Endothelial cell of umbilical vein (primary cell): ENCODE results near the gene IKZF1. TPM values are rescaled to one million over a fixed set of nuclear protein-coding genes. Genes with fewer than 3 reads are reported as not detected.

Experiments used
- BruUV-seq: library from RNA; stranded (reverse); fragments of 400-500 nt; replicated peaks from 2 replicates; lab custom pipeline; 2021; lab: Mats Ljungman, UMichigan
- CTCF ChIA-PET: fragments of 300-600, 350-600 bp; sonication (Branson Sonifier 250); formaldehyde crosslinking; loops from one replicate; lab custom pipeline; 2021; ENCODE audit warnings: antibody characterized with exemption, inconsistent platforms; lab: Charles Lee
- POLR2A ChIA-PET: fragments of 300-600, 350-600 bp; sonication (Branson Sonifier 250); formaldehyde crosslinking; loops from one replicate; lab custom pipeline; 2021; ENCODE audit warnings: antibody characterized with exemption, inconsistent platforms; lab: Charles Lee
- DNase-seq: peaks from one replicate; pipeline ENCODE4 v3.0.0-alpha.2; 2011; ENCODE audit warnings: low read depth, low spot score
- FAIRE-seq: peaks from 2 replicates; lab custom pipeline; 2011; peaks lifted over from hg19 to GRCh38; lab: Jason Lieb, UNC
- H2AFZ ChIP-seq: 2 replicates; pipeline ENCODE4 v1.6.0; 2012; ENCODE audit warnings: low read depth, low read length, control low read depth, inconsistent platforms
- H3K27ac ChIP-seq: 2 replicates; pipeline ENCODE4 v1.5.1; 2011; ENCODE audit warnings: low read depth, mild to moderate bottlenecking, control low read depth, low read length, moderate library complexity; ENCODE audit not compliant: insufficient read depth
- H3K27me3 ChIP-seq, 2 experiments: 2 replicates each; pipeline versions ENCODE4 v1.6.0 to v1.6.1; 2011; ENCODE audit warnings: low read length in 2 of 2, mixed read lengths in 1 of 2; ENCODE audit not compliant: control insufficient read depth in 2 of 2, insufficient read depth in 2 of 2
- H3K36me3 ChIP-seq, 2 experiments: 2 replicates in 1 of 2; 3 replicates in 1 of 2; pipeline ENCODE4 v1.5.1; 2011; ENCODE audit warnings: low read length in 2 of 2, mild to moderate bottlenecking in 1 of 2, moderate library complexity in 1 of 2; ENCODE audit not compliant: control insufficient read depth in 2 of 2, insufficient read depth in 2 of 2; ENCODE audit errors: extremely low read depth in 1 of 2
- H3K4me1 ChIP-seq: 3 replicates; pipeline ENCODE4 v1.5.1; 2011; ENCODE audit warnings: mild to moderate bottlenecking, low read length; ENCODE audit not compliant: control insufficient read depth, insufficient read depth; ENCODE audit errors: extremely low read depth
- H3K4me2 ChIP-seq: 2 replicates; pipeline ENCODE4 v1.6.1; 2011; ENCODE audit warnings: low read length, control low read depth, mixed read lengths; ENCODE audit not compliant: insufficient read depth
- H3K4me3 ChIP-seq, 3 experiments: fragments of 200-600 bp in 1 of 3; sonication (generic), shearing (Covaris generic) in 1 of 3; replicated peaks in 1 of 3; 2 replicates each; pipeline ENCODE4 v1.5.1; 2011 to 2016; ENCODE audit warnings: control low read depth in 3 of 3, low read length in 3 of 3, mild to moderate bottlenecking in 2 of 3, inconsistent platforms in 1 of 3, low read depth in 1 of 3, moderate library complexity in 1 of 3; ENCODE audit not compliant: insufficient read depth in 1 of 3
- H3K79me2 ChIP-seq: 2 replicates; pipeline ENCODE4 v1.6.0; 2012; ENCODE audit warnings: low read length, inconsistent platforms; ENCODE audit not compliant: control insufficient read depth, insufficient read depth
- H3K9ac ChIP-seq: replicated peaks from 2 replicates; pipeline ENCODE3; 2011; ENCODE audit warnings: low read length, control low read depth; ENCODE audit not compliant: insufficient read depth; ENCODE audit errors: extremely low read depth
- H3K9me1 ChIP-seq: replicated peaks from 3 replicates; pipeline ENCODE4 v1.6.0; 2011; ENCODE audit warnings: mild to moderate bottlenecking, low read length; ENCODE audit not compliant: control insufficient read depth, insufficient read depth; ENCODE audit errors: extremely low read depth
- H3K9me3 ChIP-seq: replicated peaks from 2 replicates; pipeline ENCODE4 v1.5.1; 2012; ENCODE audit warnings: low read length, inconsistent platforms; ENCODE audit not compliant: control insufficient read depth, insufficient read depth
- H4K20me1 ChIP-seq: replicated peaks from 2 replicates; pipeline ENCODE3; 2011; ENCODE audit warnings: mild to moderate bottlenecking, low read length; ENCODE audit not compliant: control insufficient read depth, insufficient read depth; ENCODE audit errors: extremely low read depth
- EZH2 ChIP-seq: IDR thresholded peaks from 2 replicates; pipeline ENCODE4 v1.6.1; 2012; ENCODE audit warnings: borderline replicate concordance, low read depth, mild to moderate bottlenecking, moderate library complexity, low read length, inconsistent platforms; ENCODE audit not compliant: severe bottlenecking
- FOS ChIP-seq: IDR thresholded peaks from 2 replicates; pipeline ENCODE4 v1.6.1; 2011; ENCODE audit warnings: mild to moderate bottlenecking, low read length, moderate library complexity, borderline replicate concordance; ENCODE audit not compliant: insufficient read depth
- MYC ChIP-seq: IDR thresholded peaks from one replicate; pipeline ENCODE4 v1.6.1; 2011; ENCODE audit warnings: mild to moderate bottlenecking, low read depth, low read length
- POLR2A ChIP-seq: IDR thresholded peaks from 2 replicates; pipeline ENCODE4 v1.6.1; 2012; ENCODE audit warnings: low read depth, mild to moderate bottlenecking, control low read depth, low read length
- POLR2AphosphoS5 ChIP-seq: IDR thresholded peaks from 2 replicates; pipeline ENCODE4 v1.6.1; 2012; ENCODE audit warnings: low read depth, mild to moderate bottlenecking, control low read depth, low read length, moderate library complexity; ENCODE audit not compliant: insufficient read depth
- dilution Hi-C: fragments of 300-500 bp; cut with MboI; formaldehyde crosslinking; loops from one replicate; pipeline ENCODE4 v1.15.0; 2019; ENCODE audit warnings: low sequenced_read_pairs; ENCODE audit not compliant: extremely low pct_ligation_motif_present
- intact Hi-C: fragments of 100-400 bp; cut with micrococcal nuclease; formaldehyde crosslinking; loops from one replicate; pipeline ENCODE4 v1.10.0; 2022
- polyA plus RNA-seq, 4 experiments: library from polyadenylated mRNA; depleted of rRNA in 3 of 4; stranded (reverse) in 3 of 4; unstranded in 1 of 4; fragments of >200 nt; gene quantifications; 2 replicates each; pipeline versions ENCODE4 v1.2.1 to v1.2.3, GENCODE V29; 2011 to 2012; ENCODE audit warnings: missing spikeins in 1 of 4
- total RNA-seq: library from RNA; stranded (reverse); gene quantifications from 2 replicates; pipeline ENCODE4 v1.2.3, GENCODE V29; 2021

Gene IKZF1
- total and polyA plus RNA-seq, 2 donors (not counting 3 experiments of a cell fraction or from before 2014, with no cell fraction given) = 0.01 to 0.20 TPM

- TF ChIP-seq EZH2 = no peak
- TF ChIP-seq POLR2A = no peak
- no peak for TF ChIP-seq POLR2AphosphoS5
- no peak for TF ChIP-seq MYC
- Histone ChIP-seq H3K9me1 (no peaks in the 10 kb centered on the region), H3K9me3 (no peaks in the 10 kb centered on the region), H4K20me1 (no peaks in the 10 kb centered on the region), H3K27me3 (peaks cover 19 to 53% of the 10 kb centered on the region in 2 experiments), H3K4me2 (no peak overlapping the region), H3K79me2 (no peaks in the 10 kb centered on the region), H3K27ac (no peak overlapping the region), H3K9ac (no peak overlapping the region), H3K4me3 (no peak overlapping the region), H3K36me3 (no peaks in the 10 kb centered on the region), H3K4me1 (no peaks in the 10 kb centered on the region), H2AFZ (no peak overlapping the region)
- FAIRE-seq = no peak
- ChIA-PET POLR2A (no interaction called here), CTCF (no interaction called here)
- intact Hi-C loops = no loop called here
- BruUV-seq = no TSS peak
- dilution Hi-C loops = no loop called here
- DNase-seq = no peak
Observed at GRCh38 chr7:50399206-50399605, 94.7 kb downstream of the IKZF1 start.

- no peak overlapping the region for H3K4me3 ChIP-seq
- intact Hi-C loops = no loop called here
- H3K4me2 ChIP-seq = no peak overlapping the region
- H3K9me3 ChIP-seq = no peaks in the 10 kb centered on the region
- peaks cover 19 to 53% of the 10 kb centered on the region in 2 experiments for H3K27me3 ChIP-seq
- ChIA-PET CTCF (no interaction called here), POLR2A (no interaction called here)
- H4K20me1 ChIP-seq = no peaks in the 10 kb centered on the region
- DNase-seq (no peak), FAIRE-seq (no peak)
- no peak overlapping the region for H2AFZ ChIP-seq
- no peak overlapping the region for H3K9ac ChIP-seq
- BruUV-seq = no TSS peak
- H3K27ac ChIP-seq = no peak overlapping the region
- no peaks in the 10 kb centered on the region for H3K79me2 ChIP-seq
- TF ChIP-seq FOS (no peak), POLR2AphosphoS5 (no peak)
- no peaks in the 10 kb centered on the region for H3K4me1 ChIP-seq
- no peaks in the 10 kb centered on the region for H3K36me3 ChIP-seq
- dilution Hi-C loops = no loop called here
- no peaks in the 10 kb centered on the region for H3K9me1 ChIP-seq
Observed at GRCh38 chr7:50399635-50400034, 95.1 kb downstream of the IKZF1 start.
